Parathyroid adenoma (tissue), 2 donors: ENCODE data around the gene MBL2.

Experiments used
- H2AFZ ChIP-seq: fragments of 300-600 bp; sonication (generic); one replicate; pipeline ENCODE4 v1.7.0; 2017; ENCODE audit warnings: antibody characterized with exemption, mild to moderate bottlenecking
- H3K27ac ChIP-seq: fragments of 300-600 bp; sonication (generic); one replicate; pipeline ENCODE4 v1.7.0; 2017
- H3K27me3 ChIP-seq: fragments of 300-600 bp; sonication (generic); one replicate; pipeline ENCODE4 v1.7.0; 2017; ENCODE audit warnings: low read length; ENCODE audit not compliant: control insufficient read depth, insufficient read depth
- H3K36me3 ChIP-seq: fragments of 300-600 bp; sonication (generic); one replicate; pipeline ENCODE4 v1.7.0; 2017; ENCODE audit warnings: low read length; ENCODE audit not compliant: control insufficient read depth, insufficient read depth
- H3K4me1 ChIP-seq: fragments of 300-600 bp; sonication (generic); one replicate; pipeline ENCODE4 v1.7.0; 2017; ENCODE audit warnings: control low read depth
- H3K4me2 ChIP-seq: fragments of 300-600 bp; sonication (generic); one replicate; pipeline ENCODE4 v1.7.0; 2017; ENCODE audit warnings: low read length
- H3K4me3 ChIP-seq: fragments of 300-600 bp; sonication (generic); one replicate; pipeline ENCODE4 v1.7.0; 2017; ENCODE audit warnings: low read depth, low read length
- H3K79me2 ChIP-seq: fragments of 300-600 bp; sonication (generic); one replicate; pipeline ENCODE4 v1.7.0; 2017; ENCODE audit warnings: control low read depth
- H3K9ac ChIP-seq: fragments of 300-600 bp; sonication (generic); one replicate; pipeline ENCODE4 v1.7.0; 2017; ENCODE audit warnings: mild to moderate bottlenecking
- H3K9me3 ChIP-seq: fragments of 300-600 bp; sonication (generic); one replicate; pipeline ENCODE4 v1.7.0; 2017; ENCODE audit warnings: low read length; ENCODE audit not compliant: control insufficient read depth
- CTCF ChIP-seq: fragments of 300-600 bp; sonication (generic); IDR thresholded peaks from one replicate; pipeline ENCODE4 v1.7.0; 2017; ENCODE audit warnings: antibody characterized with exemption, mild to moderate bottlenecking
- donor health status: primary hyperparathyroidism.

The MBL2 gene

GRCh38 chr10:52770904-52771303 lies 1.7 kb downstream of the MBL2 start:
- no peak for TF ChIP-seq CTCF
- H3K27ac ChIP-seq = no peak overlapping the region
- H3K4me2 ChIP-seq = no peak overlapping the region

DNA sequence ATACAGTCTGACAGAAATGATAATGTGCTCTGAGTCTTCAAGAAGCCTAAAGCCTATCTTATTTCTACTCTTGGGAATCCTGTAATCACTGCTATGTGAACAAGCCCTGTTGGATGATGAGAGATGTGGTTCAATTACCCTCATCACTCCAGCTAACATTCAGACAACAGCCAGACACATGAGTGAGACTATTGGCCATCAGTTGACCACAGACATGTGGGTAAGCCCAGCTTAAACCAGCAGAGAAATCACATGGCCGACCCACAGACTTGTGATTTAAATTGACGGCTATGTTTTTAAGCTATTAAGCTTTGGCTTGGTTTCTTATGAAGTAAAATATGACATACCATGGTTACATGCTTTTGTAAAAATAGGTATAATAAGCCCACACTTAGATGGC lies 2.6 kb downstream of the MBL2 start:
- H3K27me3 ChIP-seq = no peaks in the 10 kb centered on the region
- no peak overlapping the region for H3K27ac ChIP-seq
- TF ChIP-seq CTCF = no peak
- H3K79me2 ChIP-seq = no peaks in the 10 kb centered on the region
- no peaks in the 10 kb centered on the region for H3K4me1 ChIP-seq
- H2AFZ ChIP-seq = no peak overlapping the region
- H3K9ac ChIP-seq = no peak overlapping the region
- H3K9me3 ChIP-seq = no peaks in the 10 kb centered on the region
- no peak overlapping the region for H3K4me2 ChIP-seq
- no peak overlapping the region for H3K4me3 ChIP-seq
- no peaks in the 10 kb centered on the region for H3K36me3 ChIP-seq

More at GRCh38 chr10:52770904-52771303, 1.7 kb downstream of the MBL2 start:
- no peaks in the 10 kb centered on the region for H3K9me3 ChIP-seq
- no peaks in the 10 kb centered on the region for H3K79me2 ChIP-seq
- no peak overlapping the region for H3K4me3 ChIP-seq
- no peaks in the 10 kb centered on the region for H3K4me1 ChIP-seq
- H2AFZ ChIP-seq = no peak overlapping the region
- H3K36me3 ChIP-seq = no peaks in the 10 kb centered on the region
- H3K27me3 ChIP-seq = no peaks in the 10 kb centered on the region
- no peak overlapping the region for H3K9ac ChIP-seq

GRCh38 chr10:52768001-52768532 lies 4.5 kb downstream of the MBL2 start:
- no peak overlapping the region for H3K27ac ChIP-seq

DNA sequence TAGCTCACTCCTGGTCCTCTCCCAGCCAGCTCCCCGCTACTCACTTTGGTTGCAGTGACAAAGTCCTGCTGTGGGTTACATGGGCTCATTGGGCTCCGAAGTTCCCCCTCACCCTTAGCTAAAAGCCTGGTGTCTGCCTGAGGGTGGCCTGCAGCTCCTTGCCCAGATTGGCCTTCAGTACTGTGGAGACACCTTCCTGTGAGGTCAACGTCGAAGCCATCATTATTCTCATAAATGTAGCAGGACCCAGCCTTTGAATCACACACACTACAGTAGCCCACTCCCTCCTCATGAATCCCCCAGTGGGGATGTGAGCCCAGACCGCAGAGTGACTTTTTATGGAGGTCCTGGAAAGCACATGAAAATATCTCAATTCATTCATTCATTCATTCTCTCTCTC lies 10.5 kb downstream of the MBL2 start:
- Histone ChIP-seq H3K4me2 (no peak overlapping the region), H3K4me1 (no peaks in the 10 kb centered on the region), H3K36me3 (no peaks in the 10 kb centered on the region), H3K27ac (no peak overlapping the region), H2AFZ (no peak overlapping the region), H3K9me3 (no peaks in the 10 kb centered on the region), H3K79me2 (no peaks in the 10 kb centered on the region), H3K27me3 (no peaks in the 10 kb centered on the region), H3K9ac (no peak overlapping the region), H3K4me3 (no peak overlapping the region)
- no peak for TF ChIP-seq CTCF

More at GRCh38 chr10:52768001-52768532, 4.5 kb downstream of the MBL2 start:
- no peak overlapping the region for H3K4me3 ChIP-seq
- no peak overlapping the region for H3K9ac ChIP-seq
- no peaks in the 10 kb centered on the region for H3K79me2 ChIP-seq
- no peaks in the 10 kb centered on the region for H3K4me1 ChIP-seq
- H3K9me3 ChIP-seq = no peaks in the 10 kb centered on the region
- no peaks in the 10 kb centered on the region for H3K27me3 ChIP-seq
- no peak overlapping the region for H3K4me2 ChIP-seq
- no peak overlapping the region for H2AFZ ChIP-seq
- H3K36me3 ChIP-seq = no peaks in the 10 kb centered on the region
- TF ChIP-seq CTCF = no peak

DNA sequence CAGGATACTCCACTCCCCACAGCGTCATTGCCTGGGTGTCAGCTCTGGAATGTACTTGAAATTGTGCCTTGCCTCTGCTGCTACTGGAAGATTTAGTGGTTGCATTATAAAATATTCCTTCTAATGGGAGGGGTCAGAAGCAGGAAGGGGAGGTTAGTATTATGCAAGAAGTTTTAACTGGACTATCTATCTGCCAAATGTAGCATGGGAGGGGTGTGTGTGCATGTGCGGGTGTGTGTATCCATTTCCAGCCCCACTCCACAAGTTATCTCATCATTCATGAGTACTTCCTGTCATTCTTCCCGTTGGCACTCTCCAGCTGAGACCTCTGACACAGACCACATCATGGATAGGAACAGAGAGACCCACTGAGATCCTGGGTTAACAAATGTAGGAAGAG lies 13.4 kb downstream of the MBL2 start:
- Histone ChIP-seq H3K9ac (no peak overlapping the region), H2AFZ (no peak overlapping the region), H3K4me1 (no peaks in the 10 kb centered on the region), H3K4me3 (no peak overlapping the region), H3K4me2 (no peak overlapping the region), H3K36me3 (no peaks in the 10 kb centered on the region), H3K79me2 (no peaks in the 10 kb centered on the region), H3K9me3 (no peaks in the 10 kb centered on the region), H3K27me3 (no peaks in the 10 kb centered on the region), H3K27ac (no peak overlapping the region)
- TF ChIP-seq CTCF = no peak
